A549 (cell line): ENCODE data around the gene GUCY1A2. TPM values are rescaled to one million over a fixed set of nuclear protein-coding genes. Genes with fewer than 3 reads are reported as not detected.
A peak's percentile ranks its signal among the peaks of the same experiment; 100 is the strongest.

Source experiments
- ATAC-seq, 2 experiments: fragments of 200-7000 bp in 1 of 2; fragments of >200 bp in 1 of 2; cut with Nextera tagmentation in 1 of 2; cut with Tn5 transposase in 1 of 2; 3 replicates each; pipeline versions ENCODE4 v1.8.0 to v1.9.1; 2018 to 2020; ENCODE audit warnings: mild to moderate bottlenecking in 1 of 2, moderate library complexity in 1 of 2
- CTCF ChIA-PET: fragments of 300-600 bp; sonication (Branson Sonifier 250); formaldehyde crosslinking; extraction: SDS; loops from one replicate; lab custom pipeline; 2021; ENCODE audit warnings: antibody characterized with exemption, inconsistent platforms; lab: Yijun Ruan, JAX
- POLR2A ChIA-PET: fragments of 350-600 bp; formaldehyde crosslinking; extraction: SDS; loops from one replicate; lab custom pipeline; 2021; ENCODE audit warnings: antibody characterized with exemption, inconsistent platforms; lab: Yijun Ruan, JAX
- DNase-seq, 2 experiments: peaks; one replicate each; pipeline versions ENCODE4 v3.0.0 to v3.0.0-alpha.2; 2011 to 2016; ENCODE audit warnings: low read depth in 1 of 2, low spot score in 1 of 2
- FAIRE-seq: peaks from 2 replicates; lab custom pipeline; 2011; peaks lifted over from hg19 to GRCh38; lab: Jason Lieb, UNC
- H3K27ac ChIP-seq, 2 experiments: fragments of >200 bp; sonication (Bioruptor Twin); formaldehyde crosslinking; 3 replicates each; pipeline ENCODE4 v1.5.1; 2016 to 2017
- H3K4me1 ChIP-seq: fragments of >200 bp; sonication (Bioruptor Twin); formaldehyde crosslinking; 3 replicates; pipeline ENCODE4 v1.6.1; 2016
- H3K4me2 ChIP-seq: fragments of >200 bp; sonication (Bioruptor Twin); formaldehyde crosslinking; 3 replicates; pipeline ENCODE4 v1.6.1; 2016
- H3K4me3 ChIP-seq: fragments of >200 bp; sonication (Bioruptor Twin); formaldehyde crosslinking; 3 replicates; pipeline ENCODE4 v1.5.1; 2016
- H3K9me3 ChIP-seq: fragments of >200 bp; sonication (Bioruptor Twin); formaldehyde crosslinking; 3 replicates; pipeline ENCODE4 v1.6.1; 2016
- CBX2 ChIP-seq: fragments of 200-600 bp; sonication (generic); IDR thresholded peaks from 2 replicates; pipeline ENCODE4 v1.6.1; 2016; ENCODE audit warnings: low read depth, mild to moderate bottlenecking, borderline replicate concordance
- CBX8 ChIP-seq: fragments of 200-600 bp; sonication (generic); IDR thresholded peaks from 2 replicates; pipeline ENCODE4 v1.6.1; 2016
- CHD2 ChIP-seq: fragments of 150-350 bp; IDR thresholded peaks from 2 replicates; pipeline ENCODE4 v1.6.1; 2014; ENCODE audit warnings: low read length; ENCODE audit not compliant: partially characterized antibody
- CHD4 ChIP-seq: fragments of 200-600 bp; sonication (generic); IDR thresholded peaks from 2 replicates; pipeline ENCODE4 v1.6.1; 2016; ENCODE audit warnings: antibody characterized with exemption, mild to moderate bottlenecking, borderline replicate concordance
- ELK1 ChIP-seq: fragments of 150-350 bp; IDR thresholded peaks from 2 replicates; pipeline ENCODE4 v1.6.1; 2014; ENCODE audit warnings: low read depth, mild to moderate bottlenecking, low read length
- ESRRA ChIP-seq: fragments of 150-350 bp; IDR thresholded peaks from 2 replicates; pipeline ENCODE4 v1.6.1; 2014; ENCODE audit warnings: mild to moderate bottlenecking, low read length, borderline replicate concordance
- FOSB ChIP-seq: fragments of 250-450 bp; sonication (Bioruptor Pico); IDR thresholded peaks from 2 replicates; pipeline ENCODE4 v1.5.0; 2020; ENCODE audit warnings: mild to moderate bottlenecking, moderate library complexity
- FOSL2 ChIP-seq, 2 experiments: fragments of 450-650 bp in 1 of 2; fragments of >200 bp in 1 of 2; sonication (Bioruptor Twin) in 1 of 2; formaldehyde crosslinking; IDR thresholded peaks; 2 replicates each; pipeline versions ENCODE4 v1.5.0 to v1.6.1; 2016 to 2020; ENCODE audit warnings: mild to moderate bottlenecking in 1 of 2, moderate library complexity in 1 of 2
- FOXS1 ChIP-seq: fragments of 250-450 bp; sonication (Bioruptor Pico); IDR thresholded peaks from 2 replicates; pipeline ENCODE4 v1.5.0; 2020; ENCODE audit warnings: mild to moderate bottlenecking, moderate library complexity
- GATA3 ChIP-seq: IDR thresholded peaks from 2 replicates; pipeline ENCODE4 v1.6.1; 2012; ENCODE audit warnings: borderline replicate concordance
- HDAC2 ChIP-seq: fragments of 200-600 bp; sonication (generic); IDR thresholded peaks from 2 replicates; pipeline ENCODE4 v1.6.1; 2016
- HOXA7 ChIP-seq: fragments of 250-450 bp; sonication (Bioruptor Pico); IDR thresholded peaks from 2 replicates; pipeline ENCODE4 v1.5.0; 2020; ENCODE audit warnings: mild to moderate bottlenecking, moderate library complexity
- JUNB ChIP-seq: fragments of >200 bp; sonication (Bioruptor Twin); formaldehyde crosslinking; IDR thresholded peaks from 2 replicates; pipeline ENCODE4 v1.6.1; 2016
- KDM1A ChIP-seq: fragments of 200-600 bp; sonication (generic); IDR thresholded peaks from 2 replicates; pipeline ENCODE4 v1.6.1; 2016; ENCODE audit warnings: low read depth, mild to moderate bottlenecking
- MAFK ChIP-seq: fragments of 450-650 bp; IDR thresholded peaks from 2 replicates; pipeline ENCODE4 v1.6.1; 2014; ENCODE audit not compliant: partially characterized antibody
- MAX ChIP-seq: IDR thresholded peaks from 2 replicates; pipeline ENCODE4 v1.6.1; 2012
- MAZ ChIP-seq: fragments of 150-350 bp; IDR thresholded peaks from 2 replicates; pipeline ENCODE4 v1.6.1; 2014; ENCODE audit warnings: antibody characterized with exemption, low read depth, low read length, borderline replicate concordance
- MYC ChIP-seq: IDR thresholded peaks from 2 replicates; pipeline ENCODE4 v1.6.1; 2012; ENCODE audit warnings: mild to moderate bottlenecking, inconsistent platforms, low read length, improper control_type of control experiment, borderline replicate concordance
- POLR2A ChIP-seq: IDR thresholded peaks from 2 replicates; pipeline ENCODE4 v1.6.1; 2012; ENCODE audit warnings: mild to moderate bottlenecking, low read length
- POLR2AphosphoS2 ChIP-seq: conservative IDR thresholded peaks from 2 replicates; pipeline ENCODE4 v1.6.1; 2012; ENCODE audit warnings: low read length, improper control_type of control experiment, inconsistent platforms
- RARB ChIP-seq: fragments of 250-450 bp; sonication (Bioruptor Pico); IDR thresholded peaks from 2 replicates; pipeline ENCODE4 v1.8.0; 2021; ENCODE audit warnings: mild to moderate bottlenecking, moderate library complexity
- RCOR1 ChIP-seq: fragments of 150-350 bp; IDR thresholded peaks from 2 replicates; pipeline ENCODE4 v1.6.1; 2014; ENCODE audit warnings: antibody characterized with exemption, low read length, low read depth
- SMC3 ChIP-seq: fragments of >200 bp; sonication (Bioruptor Twin); formaldehyde crosslinking; IDR thresholded peaks from 3 replicates; pipeline ENCODE4 v1.6.1; 2018; ENCODE audit warnings: inconsistent platforms
- TP53 ChIP-seq: fragments of 250-450 bp; sonication (Bioruptor Pico); IDR thresholded peaks from 2 replicates; pipeline ENCODE4 v1.5.0; 2021; ENCODE audit warnings: mild to moderate bottlenecking, moderate library complexity
- ZFP36 ChIP-seq: fragments of 450-650 bp; IDR thresholded peaks from 2 replicates; pipeline ENCODE4 v1.6.1; 2014; ENCODE audit warnings: borderline replicate concordance; ENCODE audit not compliant: partially characterized antibody
- ZSCAN20 ChIP-seq: fragments of 250-450 bp; sonication (Bioruptor Pico); IDR thresholded peaks from 2 replicates; pipeline ENCODE4 v1.8.0; 2022; ENCODE audit warnings: mild to moderate bottlenecking, moderate library complexity
- WGBS: methylation state at CpG from one replicate; pipeline ENCODE4 v1.1.6; 2017; ENCODE audit errors: missing lambda C conversion rate; 5-methylcytosine and 5-hydroxymethylcytosine counted together
- polyA plus RNA-seq, 4 experiments: library from polyadenylated mRNA; depleted of rRNA in 3 of 4; stranded (reverse); fragments of >200 nt; fragmentation: RNase III in 1 of 4; extraction: RNeasy Plus Mini Kit Qiagen cat#74134 plus additional on column Dnase treatment in 1 of 4; gene quantifications; 2 replicates in 3 of 4; 3 replicates in 1 of 4; pipeline ENCODE4 v1.2.3, GENCODE V29; 2011 to 2017
- TF ChIP-seq, protein P1 (sequence below): fragments of 450-650 bp; IDR thresholded peaks from 2 replicates; pipeline ENCODE4 v1.6.1; 2014; ENCODE audit warnings: antibody characterized with exemption

GUCY1A2 gene
- polyA plus RNA-seq, 2 of the 4 experiments (the other 2 are of a cell fraction) = 0.12 to 0.16 TPM

DNA sequence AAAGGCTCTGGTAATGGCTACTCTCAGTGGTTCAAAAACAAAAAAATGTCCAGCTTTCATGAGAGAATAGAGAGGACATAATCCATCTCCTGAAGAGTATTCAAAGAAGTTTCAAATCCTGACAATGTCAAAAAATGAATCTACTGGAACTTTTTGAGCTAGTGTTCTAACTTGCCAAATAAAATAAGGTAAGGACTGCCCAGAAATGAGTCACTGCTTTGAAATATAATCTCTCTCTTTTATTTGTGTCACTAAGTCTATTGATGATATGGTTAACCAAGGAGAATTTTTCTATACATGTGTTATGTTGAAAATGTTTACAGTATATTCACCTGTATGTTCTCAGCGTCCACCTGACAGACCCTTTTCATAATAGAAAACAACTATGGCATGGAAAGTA, 3.4 kb downstream of the GUCY1A2 start:
- ATAC-seq (no peak), DNase-seq (no peak)
- Histone ChIP-seq H3K27ac (no peak overlapping the region), H3K9me3 (no peaks in the 10 kb centered on the region), H3K4me2 (peak overlapping the region; percentile 29; the same call in 1 of the 3 replicates)
- WGBS = 53% methylated on average over 1 of the region's 1 CpG
- POLR2A ChIA-PET = no interaction called here
- CTCF ChIA-PET = interaction anchor here (0.7 kb wide), 1 partner anchor 112 kb away, joined by 3 read pairs; no protein-coding TSS in a partner anchor
- TF ChIP-seq POLR2A (no peak), HDAC2 (no peak), SMC3 (no peak), FOSB (CRISPR knock-in tag) (no peak), MYC (no peak), CBX8 (no peak), CHD2 (no peak), TP53 (CRISPR knock-in tag) (no peak), CBX2 (no peak), MAX (no peak), RARB (no peak), KDM1A (no peak), MAFK (no peak), ZFP36 (no peak), CHD4 (no peak), ELK1 (no peak), MAZ (no peak), ESRRA (no peak), HOXA7 (no peak)
- TF ChIP-seq, protein P1, sequence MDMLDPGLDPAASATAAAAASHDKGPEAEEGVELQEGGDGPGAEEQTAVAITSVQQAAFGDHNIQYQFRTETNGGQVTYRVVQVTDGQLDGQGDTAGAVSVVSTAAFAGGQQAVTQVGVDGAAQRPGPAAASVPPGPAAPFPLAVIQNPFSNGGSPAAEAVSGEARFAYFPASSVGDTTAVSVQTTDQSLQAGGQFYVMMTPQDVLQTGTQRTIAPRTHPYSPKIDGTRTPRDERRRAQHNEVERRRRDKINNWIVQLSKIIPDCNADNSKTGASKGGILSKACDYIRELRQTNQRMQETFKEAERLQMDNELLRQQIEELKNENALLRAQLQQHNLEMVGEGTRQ = no peak
- TF ChIP-seq, all 56 proteins: peak for 0
- no peak for FAIRE-seq
- Histone ChIP-seq H3K4me1 (peaks cover 37% of the 10 kb centered on the region), H3K4me3 (no peak overlapping the region)

DNA sequence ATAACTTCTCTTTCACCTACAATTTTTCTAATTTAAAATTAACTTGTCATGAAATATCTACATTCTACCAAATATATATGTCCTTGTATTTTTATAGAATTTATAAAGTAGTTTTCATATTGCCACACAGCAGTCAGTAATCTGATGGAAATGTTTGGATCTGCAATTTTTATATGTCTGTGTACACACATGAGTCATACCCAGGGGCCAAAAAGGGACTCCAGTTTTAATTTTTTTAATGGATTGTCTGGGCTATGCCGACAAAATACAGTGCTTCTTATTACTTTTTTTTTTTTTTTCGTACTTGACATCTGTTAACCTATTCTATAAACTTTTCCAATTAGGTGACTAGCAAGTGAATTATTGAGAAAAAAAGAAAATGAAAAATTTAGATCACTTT, 6.3 kb downstream of the GUCY1A2 start:
- 0 out of 6 replicates have a peak, but pooled peaks of 1 of the 2 experiments have one; percentile 41 for ATAC-seq
- TF ChIP-seq GATA3 (peak; percentile 28; the same call in 1 of the 2 replicates), CHD2 (no peak), RCOR1 (no peak), POLR2AphosphoS2 (no peak), FOXS1 (CRISPR knock-in tag) (no peak), FOSL2 (IDR thresholded peaks at IDR 0.05) (peak; percentile 57; the same call in 1 of the 2 replicates), FOSL2 (CRISPR knock-in tag; IDR thresholded peaks at IDR 0.05) (peak; percentile 45; the same call in 1 of the 2 replicates), ZSCAN20 (no peak), JUNB (peak; percentile 42; the same call in 1 of the 2 replicates)
- POLR2A ChIA-PET = no interaction called here

More for the DNA sequence above, 6.3 kb downstream of the GUCY1A2 start:
- Histone ChIP-seq H3K9me3 (no peaks in the 10 kb centered on the region), H3K4me2 (peak overlapping the region; percentile 58), H3K4me1 (peaks cover 33% of the 10 kb centered on the region), H3K4me3 (no peak overlapping the region), H3K27ac (0 out of 6 replicates have a peak overlapping the region, but pooled peaks of 1 of the 2 experiments have one; percentile 40)
- 2% methylated on average over 2 of the region's 2 CpGs for WGBS
- no peak for DNase-seq
- CTCF ChIA-PET = no interaction called here
- FAIRE-seq = no peak
